KMS-11 (cell line): ENCODE measurements around the gene NAGPA.

Source experiments
- H2AFZ ChIP-seq: fragments of 200-600 bp; sonication (generic); 2 replicates; pipeline ENCODE4 v1.6.1; 2016; ENCODE audit warnings: antibody characterized with exemption, mixed run types, low read depth
- H3K27ac ChIP-seq: fragments of 200-600 bp; sonication (generic); 2 replicates; pipeline ENCODE4 v1.6.1; 2016; ENCODE audit warnings: mild to moderate bottlenecking, mixed run types
- H3K27me3 ChIP-seq: fragments of 200-600 bp; sonication (generic); 2 replicates; pipeline ENCODE4 v1.6.1; 2017; ENCODE audit warnings: mild to moderate bottlenecking, low read depth, mixed run types, moderate library complexity; ENCODE audit not compliant: insufficient read depth
- H3K36me3 ChIP-seq: fragments of 200-600 bp; sonication (generic); 2 replicates; pipeline ENCODE4 v1.6.1; 2017; ENCODE audit warnings: mild to moderate bottlenecking, mixed run types; ENCODE audit not compliant: insufficient read depth
- H3K4me1 ChIP-seq: fragments of 200-600 bp; sonication (generic); 2 replicates; pipeline ENCODE4 v1.6.1; 2016; ENCODE audit warnings: mild to moderate bottlenecking, low read depth, mixed run types; ENCODE audit not compliant: poor library complexity, severe bottlenecking
- H3K4me2 ChIP-seq: fragments of 200-600 bp; sonication (generic); 2 replicates; pipeline ENCODE4 v1.7.0; 2016; ENCODE audit warnings: mild to moderate bottlenecking, mixed run types
- H3K4me3 ChIP-seq: fragments of 200-600 bp; sonication (generic); IDR thresholded peaks from 2 replicates; pipeline ENCODE4 v1.6.1; 2017; ENCODE audit warnings: low read depth, low read length, mixed read lengths; ENCODE audit not compliant: insufficient read depth
- H3K79me2 ChIP-seq: fragments of 200-600 bp; sonication (generic); 2 replicates; pipeline ENCODE4 v1.6.1; 2016; ENCODE audit warnings: low read depth, mixed run types; ENCODE audit not compliant: insufficient read depth
- H3K9ac ChIP-seq: fragments of 200-600 bp; sonication (generic); 2 replicates; pipeline ENCODE4 v1.6.1; 2016; ENCODE audit warnings: mild to moderate bottlenecking, mixed run types
- H4K20me1 ChIP-seq: fragments of 200-600 bp; sonication (generic); 2 replicates; pipeline ENCODE4 v1.6.1; 2016; ENCODE audit warnings: mild to moderate bottlenecking, mixed run types; ENCODE audit not compliant: insufficient read depth
- TF ChIP-seq, protein P1 (sequence below): fragments of 200-600 bp; sonication (generic); conservative IDR thresholded peaks from 2 replicates; pipeline ENCODE4 v1.6.1; 2017; ENCODE audit warnings: low read depth, mild to moderate bottlenecking, antibody characterized with exemption, low read length, moderate library complexity, mixed read lengths

Gene NAGPA

DNA sequence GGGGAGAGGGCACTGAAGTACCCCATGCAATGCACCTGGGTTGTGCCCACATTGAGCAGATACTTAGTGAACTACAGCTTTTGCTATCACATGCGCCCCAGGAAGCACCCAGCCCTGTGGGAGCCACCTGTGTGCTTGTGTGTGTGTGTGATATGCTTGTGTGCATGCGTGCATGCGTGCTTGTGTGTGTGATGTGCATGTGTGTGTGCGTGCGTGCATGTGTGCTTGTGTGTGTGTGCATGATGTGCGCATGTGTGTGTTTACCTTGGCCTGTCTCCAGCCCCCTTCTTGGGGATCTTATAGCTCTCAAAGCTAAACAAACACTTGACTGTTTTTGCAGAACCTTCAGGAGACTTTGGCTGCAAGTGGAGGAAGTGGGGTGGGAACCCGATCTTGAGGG is 31.2 kb upstream of the NAGPA start:
- no peak overlapping the region for H3K9ac ChIP-seq
- TF ChIP-seq, protein P1, sequence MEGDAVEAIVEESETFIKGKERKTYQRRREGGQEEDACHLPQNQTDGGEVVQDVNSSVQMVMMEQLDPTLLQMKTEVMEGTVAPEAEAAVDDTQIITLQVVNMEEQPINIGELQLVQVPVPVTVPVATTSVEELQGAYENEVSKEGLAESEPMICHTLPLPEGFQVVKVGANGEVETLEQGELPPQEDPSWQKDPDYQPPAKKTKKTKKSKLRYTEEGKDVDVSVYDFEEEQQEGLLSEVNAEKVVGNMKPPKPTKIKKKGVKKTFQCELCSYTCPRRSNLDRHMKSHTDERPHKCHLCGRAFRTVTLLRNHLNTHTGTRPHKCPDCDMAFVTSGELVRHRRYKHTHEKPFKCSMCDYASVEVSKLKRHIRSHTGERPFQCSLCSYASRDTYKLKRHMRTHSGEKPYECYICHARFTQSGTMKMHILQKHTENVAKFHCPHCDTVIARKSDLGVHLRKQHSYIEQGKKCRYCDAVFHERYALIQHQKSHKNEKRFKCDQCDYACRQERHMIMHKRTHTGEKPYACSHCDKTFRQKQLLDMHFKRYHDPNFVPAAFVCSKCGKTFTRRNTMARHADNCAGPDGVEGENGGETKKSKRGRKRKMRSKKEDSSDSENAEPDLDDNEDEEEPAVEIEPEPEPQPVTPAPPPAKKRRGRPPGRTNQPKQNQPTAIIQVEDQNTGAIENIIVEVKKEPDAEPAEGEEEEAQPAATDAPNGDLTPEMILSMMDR: no peak
- H4K20me1 ChIP-seq: no peaks in the 10 kb centered on the region
- H2AFZ ChIP-seq: no peak overlapping the region
- H3K79me2 ChIP-seq: no peaks in the 10 kb centered on the region
- H3K4me1 ChIP-seq: no peaks in the 10 kb centered on the region
- no peak overlapping the region for H3K27ac ChIP-seq
- no peak overlapping the region for H3K4me2 ChIP-seq
- H3K36me3 ChIP-seq: no peaks in the 10 kb centered on the region
- no peak overlapping the region for H3K4me3 ChIP-seq
- H3K27me3 ChIP-seq: no peaks in the 10 kb centered on the region; the same call in 1 of the 2 replicates

DNA sequence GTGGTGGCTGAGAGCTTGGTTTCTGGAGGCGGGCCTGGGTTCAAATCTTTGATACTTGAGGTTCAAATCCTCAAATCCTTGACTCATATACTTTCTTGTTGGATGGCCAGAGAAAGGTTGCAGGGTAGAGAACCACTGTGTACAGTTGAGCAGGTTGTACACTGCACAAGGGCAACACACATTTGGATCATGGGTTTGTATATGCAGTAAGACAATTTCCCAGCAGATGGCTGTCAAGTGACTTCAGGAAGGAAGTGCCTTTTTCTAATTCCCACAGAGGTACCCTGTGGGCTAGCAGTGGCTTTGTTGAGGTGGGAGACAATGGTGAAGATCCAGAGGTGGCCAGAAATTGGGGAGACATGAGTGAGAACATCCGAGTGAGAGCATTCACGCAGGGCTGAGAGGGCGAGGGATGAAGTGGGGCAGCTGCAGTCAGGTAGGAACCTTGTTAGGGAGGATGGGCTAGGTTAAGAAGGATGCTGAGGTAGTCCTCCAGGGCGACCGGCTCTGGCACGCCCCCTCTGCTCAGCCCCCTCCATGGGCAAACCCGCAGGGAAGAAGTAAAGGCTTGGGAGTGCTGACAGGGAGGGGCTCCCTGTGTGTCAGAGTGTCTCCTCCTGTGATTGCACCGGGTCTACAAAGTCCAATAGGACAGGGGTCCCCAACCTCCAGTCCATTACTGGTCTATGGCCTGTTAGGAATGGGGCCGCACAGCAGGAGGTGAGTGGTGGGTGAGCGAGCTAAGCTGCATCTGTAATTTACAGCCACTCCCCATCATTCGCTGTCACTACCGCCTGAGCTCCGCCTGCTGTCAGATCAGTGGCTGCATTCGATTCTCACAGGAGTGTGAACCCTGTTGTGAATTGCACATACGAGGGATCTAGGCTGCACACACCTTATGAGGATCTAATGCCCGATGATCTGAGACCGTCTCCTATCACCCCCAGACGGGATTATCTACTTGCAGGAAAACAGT is 29.3 kb upstream of the NAGPA start:
- TF ChIP-seq, protein P1: peak; percentile 26; the same call in 1 of the 2 replicates
- Histone ChIP-seq H3K9ac (no peak overlapping the region), H3K79me2 (no peaks in the 10 kb centered on the region), H3K27me3 (no peaks in the 10 kb centered on the region; the same call in 1 of the 2 replicates), H3K27ac (no peak overlapping the region), H3K4me1 (no peaks in the 10 kb centered on the region), H4K20me1 (no peaks in the 10 kb centered on the region), H3K4me3 (no peak overlapping the region), H3K36me3 (no peaks in the 10 kb centered on the region), H3K4me2 (no peak overlapping the region), H2AFZ (no peak overlapping the region)

DNA sequence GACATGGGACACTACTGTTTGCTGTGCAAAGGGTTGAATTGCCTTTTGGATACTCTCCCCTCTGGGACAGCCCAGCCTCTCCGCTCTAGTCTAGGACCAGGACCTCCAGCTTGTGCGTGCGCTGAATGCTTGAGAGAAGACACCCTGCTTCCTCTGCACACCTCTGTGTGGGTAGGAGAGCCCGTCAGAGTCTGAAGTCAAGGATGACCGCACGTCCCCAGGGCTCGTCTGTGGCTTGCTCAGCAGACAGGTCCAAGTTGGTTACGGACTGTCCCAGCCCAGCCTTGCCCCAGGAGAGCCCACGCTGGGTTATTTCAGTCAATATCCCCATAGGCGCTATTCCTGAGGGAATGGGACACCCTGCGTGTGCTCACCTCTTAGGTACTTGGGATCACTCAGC is 28.3 kb upstream of the NAGPA start:
- no peaks in the 10 kb centered on the region for H3K79me2 ChIP-seq
- H3K36me3 ChIP-seq: no peaks in the 10 kb centered on the region
- no peak overlapping the region for H3K27ac ChIP-seq
- H3K4me3 ChIP-seq: no peak overlapping the region
- no peak overlapping the region for H3K4me2 ChIP-seq
- no peaks in the 10 kb centered on the region for H3K4me1 ChIP-seq
- no peaks in the 10 kb centered on the region for H4K20me1 ChIP-seq
- TF ChIP-seq, protein P1: no peak
- H3K27me3 ChIP-seq: no peaks in the 10 kb centered on the region; the same call in 1 of the 2 replicates
- H2AFZ ChIP-seq: no peak overlapping the region
- H3K9ac ChIP-seq: no peak overlapping the region

DNA sequence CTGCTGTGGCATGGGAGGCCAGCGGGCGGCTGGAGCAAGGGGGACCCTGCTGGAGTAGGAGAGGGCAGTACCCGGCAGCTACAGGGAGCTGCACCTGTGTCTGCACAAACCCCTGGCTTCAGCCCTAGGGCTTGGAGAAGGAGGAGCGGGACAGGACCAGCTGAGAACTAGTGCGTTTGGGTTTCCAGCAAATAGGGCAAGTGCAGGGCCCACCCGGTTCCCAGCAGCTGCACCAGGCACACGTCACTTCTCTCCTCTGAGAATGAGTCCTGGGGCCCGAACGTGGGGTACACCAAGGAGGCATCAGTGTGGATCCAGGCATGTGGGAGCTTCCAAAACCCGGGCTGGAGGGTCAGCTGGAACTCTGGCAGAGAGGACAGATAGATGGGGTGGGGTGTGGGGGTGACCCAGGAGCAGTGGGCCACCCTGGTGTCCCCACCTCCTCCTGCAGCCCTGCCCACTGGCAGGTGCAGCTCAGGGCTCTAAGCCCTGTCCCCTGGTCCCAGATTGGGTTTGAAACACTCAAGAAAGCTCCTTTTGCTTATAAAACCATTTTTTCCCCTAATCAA is 26.4 kb upstream of the NAGPA start:
- H3K79me2 ChIP-seq: no peaks in the 10 kb centered on the region
- no peaks in the 10 kb centered on the region for H3K36me3 ChIP-seq
- H3K4me2 ChIP-seq: no peak overlapping the region
- H3K4me1 ChIP-seq: no peaks in the 10 kb centered on the region
- no peaks in the 10 kb centered on the region for H4K20me1 ChIP-seq
- no peak overlapping the region for H3K4me3 ChIP-seq
- H3K27me3 ChIP-seq: no peaks in the 10 kb centered on the region; the same call in 1 of the 2 replicates
- no peak overlapping the region for H3K27ac ChIP-seq
- H3K9ac ChIP-seq: no peak overlapping the region
- H2AFZ ChIP-seq: no peak overlapping the region
- TF ChIP-seq, protein P1: no peak
